GM19467 (cell line): ENCODE data around the gene MYO3A.

Source experiments
- ATAC-seq: cut with Tn5 transposase; IDR thresholded peaks from one replicate; pipeline ENCODE4 v1.9.1; 2021; ENCODE audit warnings: mild to moderate bottlenecking, moderate library complexity; ENCODE audit not compliant: unreplicated experiment

Gene MYO3A

GRCh38 chr10:26243351-26243720 lies 309.3 kb downstream of the MYO3A start:
- ATAC-seq = no peak

DNA sequence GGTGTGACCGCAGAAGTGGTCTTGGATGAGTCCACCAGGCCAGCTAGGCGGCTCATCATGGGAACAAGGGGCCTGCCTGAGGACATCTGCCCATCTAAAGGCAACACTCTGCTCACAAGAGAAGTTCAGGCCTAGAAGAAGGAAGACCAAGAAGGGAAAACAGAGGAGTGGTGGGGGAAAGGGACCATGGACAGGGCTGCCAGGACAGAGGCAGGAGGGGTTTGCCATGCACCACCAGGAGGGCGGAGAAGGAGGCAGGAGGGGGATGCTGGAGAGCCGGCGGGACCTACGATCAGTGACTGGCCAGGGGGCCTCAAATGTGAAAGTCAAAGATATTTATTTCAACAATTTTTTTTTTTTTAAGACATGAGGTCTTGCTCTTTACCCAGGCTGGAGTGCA lies 315.7 kb downstream of the MYO3A start:
- no peak for ATAC-seq

- no peak for ATAC-seq
Observed at GRCh38 chr10:26251925-26252324, 317.9 kb downstream of the MYO3A start.

DNA sequence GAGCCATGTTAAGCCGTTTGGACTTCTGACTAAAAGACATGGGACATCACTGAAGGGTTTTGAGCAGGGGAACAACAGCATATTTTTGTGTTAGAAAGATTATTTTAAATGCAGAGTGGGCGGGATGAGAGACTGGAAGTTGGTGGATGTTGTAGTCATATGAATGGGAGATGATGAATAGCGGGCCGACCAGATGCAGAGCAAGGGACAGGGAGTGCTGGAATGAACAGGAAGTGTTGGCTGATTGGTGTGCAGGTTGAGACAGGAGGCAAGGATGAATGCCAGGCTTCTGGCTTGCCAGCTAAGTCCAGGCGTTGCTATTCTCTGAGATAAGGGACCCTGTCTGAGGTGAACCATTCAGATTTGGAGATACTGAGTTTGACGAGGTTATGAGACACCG lies 320.6 kb downstream of the MYO3A start:
- no peak for ATAC-seq

DNA sequence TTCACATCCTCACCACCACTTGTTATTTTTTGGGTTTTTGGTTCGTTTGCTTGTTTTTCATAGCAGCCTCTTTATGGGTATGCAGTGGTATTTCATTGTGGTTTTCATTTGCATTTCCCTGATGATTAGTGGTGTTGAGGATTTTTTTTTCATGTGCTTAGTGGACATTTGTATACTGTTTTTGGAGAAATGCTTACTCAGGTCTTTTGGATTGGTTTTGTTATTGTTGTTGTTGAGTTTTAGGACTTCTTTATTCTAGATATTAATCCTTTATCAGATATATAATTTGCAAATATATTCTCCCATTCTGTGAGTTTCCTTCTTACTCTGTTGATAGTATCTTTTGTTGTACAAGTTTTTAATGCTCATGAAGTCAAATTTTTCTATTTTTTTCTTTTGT lies 325.3 kb downstream of the MYO3A start:
- no peak for ATAC-seq
